HG02943 (cell line): ENCODE results near the gene ACIN1.

ENCODE experiments used
- ATAC-seq: cut with Tn5 transposase; IDR thresholded peaks from one replicate; pipeline ENCODE4 v1.9.1; 2021; ENCODE audit warnings: mild to moderate bottlenecking, low read depth, moderate library complexity; ENCODE audit not compliant: unreplicated experiment

Gene ACIN1

DNA sequence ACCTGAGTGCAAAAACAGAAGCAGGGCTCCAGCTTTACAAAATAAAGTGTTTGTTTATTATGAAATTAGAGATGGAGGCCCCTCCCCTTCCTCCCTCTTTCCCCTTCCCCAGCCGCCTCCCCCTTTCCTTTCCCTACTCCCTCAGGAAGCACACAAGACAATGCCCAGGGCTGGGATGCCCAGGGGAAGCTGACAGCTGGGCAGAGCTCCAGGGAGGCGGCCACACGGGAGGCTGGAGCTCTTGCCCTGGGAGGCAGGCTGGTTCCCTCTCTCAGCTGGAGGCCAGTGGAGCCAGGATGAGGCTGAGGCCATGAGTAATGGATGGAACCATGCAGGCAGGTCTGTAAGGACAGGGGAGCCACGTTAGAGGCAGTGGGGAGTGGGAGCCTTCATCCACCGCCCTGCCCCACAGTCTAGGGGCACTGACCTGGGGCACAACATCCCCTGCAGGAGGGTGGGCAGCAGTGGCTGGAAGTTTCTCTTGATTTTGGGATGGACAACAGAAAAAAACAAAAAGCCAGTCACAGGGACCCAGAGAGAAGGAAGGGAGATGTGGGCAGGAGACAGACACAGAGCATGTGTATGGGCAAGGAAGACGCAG lies 47.8 kb downstream of the ACIN1 start:
- no peak for ATAC-seq

GRCh38 chr14:23045419-23046357 lies 49.2 kb downstream of the ACIN1 start:
- no peak for ATAC-seq

GRCh38 chr14:23044840-23045239 lies 50.1 kb downstream of the ACIN1 start:
- ATAC-seq = no peak

DNA sequence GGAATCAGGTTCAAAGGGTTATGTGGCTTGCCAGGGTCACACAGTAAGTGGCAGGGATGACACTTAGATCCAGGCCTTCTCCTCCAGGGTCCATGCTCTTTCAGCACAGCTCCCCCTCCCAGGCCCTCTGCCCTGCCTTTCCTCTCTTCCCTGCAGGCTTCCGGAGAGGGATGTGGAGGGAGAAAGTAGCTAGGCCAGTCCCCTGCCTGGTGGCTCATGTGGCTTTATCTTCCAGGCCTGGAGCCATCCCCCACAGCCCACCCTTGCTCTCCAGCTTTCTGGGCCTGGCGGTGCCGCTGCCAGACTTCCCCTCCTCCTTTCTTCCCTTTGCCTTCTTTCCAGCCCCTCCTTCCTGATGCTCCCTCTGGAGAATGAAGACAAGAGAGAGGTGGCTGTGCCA lies 51.2 kb downstream of the ACIN1 start:
- no peak for ATAC-seq

GRCh38 chr14:23043145-23043544 lies 51.8 kb downstream of the ACIN1 start:
- no peak for ATAC-seq

- ATAC-seq = no peak
Measured at GRCh38 chr14:23042162-23042965, 52.6 kb downstream of the ACIN1 start, which contains the start of gene PSMB11. Gene PSMB11 (plus strand): TSS chr14:23042212. CDS start chr14:23042226, 14 bp downstream.

DNA sequence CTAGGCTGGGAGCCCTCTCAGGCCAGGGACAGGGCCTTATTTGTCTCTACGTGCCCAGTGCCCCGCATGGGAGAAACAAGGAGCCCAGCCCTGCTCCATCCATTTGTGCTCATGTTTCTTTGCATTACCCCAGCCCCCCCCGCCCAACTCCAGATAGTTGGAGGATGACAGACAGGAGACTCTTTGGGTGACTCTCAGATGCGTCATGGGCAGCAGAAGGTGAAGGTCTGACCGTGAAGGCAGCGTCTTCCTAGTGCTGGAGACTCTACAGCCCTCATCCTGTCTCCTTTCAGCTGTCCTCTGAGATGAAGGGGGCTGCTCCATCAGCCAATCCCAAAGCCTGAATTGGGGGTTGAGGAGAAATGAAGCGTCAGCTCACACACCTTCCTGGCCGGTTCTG lies 53.2 kb downstream of the ACIN1 start:
- no peak for ATAC-seq

DNA sequence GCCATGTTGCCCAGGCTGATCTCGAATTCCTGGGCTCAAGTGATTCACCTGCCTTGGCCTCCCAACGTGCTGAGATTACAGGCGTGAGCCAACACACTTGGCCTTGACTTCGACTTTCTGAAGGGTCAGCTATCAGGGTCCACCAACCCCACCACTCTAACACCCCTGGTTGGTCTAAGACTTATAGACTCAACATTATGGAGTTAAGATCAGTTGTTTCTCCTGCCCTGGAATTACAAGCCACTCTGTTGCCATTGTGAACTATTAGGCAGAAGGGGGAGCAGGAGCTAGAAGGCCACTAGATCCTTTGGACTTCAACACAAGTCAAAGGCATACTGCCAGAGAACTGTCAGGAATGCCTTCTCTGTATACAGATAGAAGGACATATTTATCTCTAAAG lies 54.8 kb downstream of the ACIN1 start:
- ATAC-seq = no peak

- no peak for ATAC-seq
Measured at GRCh38 chr14:23035303-23036144, 59.4 kb downstream of the ACIN1 start.

GRCh38 chr14:23034498-23035302 lies 60.2 kb downstream of the ACIN1 start, which contains the start of gene PSMB5:
Gene PSMB5 (minus strand): TSS chr14:23034900. CDS start chr14:23034881, 19 bp downstream.
- peak; percentile 93 for ATAC-seq

- no peak for ATAC-seq
Measured at GRCh38 chr14:23033801-23034497, 61.0 kb downstream of the ACIN1 start.

DNA sequence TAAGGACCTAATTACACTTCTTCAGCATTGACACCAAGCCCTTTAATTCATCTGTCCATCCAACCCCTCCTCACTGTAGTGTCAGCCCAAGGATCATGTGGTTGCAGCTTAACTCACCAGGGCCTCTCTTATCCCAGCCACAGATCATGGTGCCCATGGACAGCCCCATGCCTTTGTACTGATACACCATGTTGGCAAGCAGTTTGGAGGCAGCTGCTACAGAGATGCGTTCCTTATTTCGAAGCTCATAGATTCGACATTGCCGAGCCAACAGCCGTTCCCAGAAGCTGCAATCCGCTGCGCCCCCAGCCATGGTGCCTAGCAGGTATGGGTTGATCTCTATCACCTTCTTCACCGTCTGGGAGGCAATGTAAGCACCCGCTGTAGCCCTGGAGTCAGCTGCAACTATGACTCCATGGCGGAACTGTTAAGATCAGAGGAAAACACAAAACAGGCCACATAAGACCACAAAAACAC lies 61.6 kb downstream of the ACIN1 start:
- no peak for ATAC-seq

DNA sequence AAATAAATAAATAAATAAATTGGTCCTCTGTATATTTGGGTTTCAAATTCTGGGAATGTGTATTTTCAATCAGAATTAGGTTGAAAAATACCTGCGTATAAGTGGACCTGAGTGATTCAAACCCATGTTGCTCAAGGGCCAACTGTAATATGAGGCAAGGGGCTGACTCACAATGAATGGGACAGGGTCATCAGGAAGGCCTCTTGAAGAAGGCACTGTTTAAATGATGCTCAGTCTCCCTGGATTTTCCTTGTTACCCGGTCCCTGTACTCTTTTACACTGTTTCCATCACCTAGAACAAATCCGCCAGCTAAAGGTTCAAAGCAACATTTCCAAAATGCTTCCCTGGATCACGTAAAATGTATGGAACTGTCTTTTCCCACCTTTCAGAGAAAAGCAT lies 64.0 kb downstream of the ACIN1 start:
- no peak for ATAC-seq

- no peak for ATAC-seq
Measured at GRCh38 chr14:23028799-23029198, 66.1 kb downstream of the ACIN1 start.

GRCh38 chr14:23025151-23025814 lies 69.7 kb downstream of the ACIN1 start:
- no peak for ATAC-seq

DNA sequence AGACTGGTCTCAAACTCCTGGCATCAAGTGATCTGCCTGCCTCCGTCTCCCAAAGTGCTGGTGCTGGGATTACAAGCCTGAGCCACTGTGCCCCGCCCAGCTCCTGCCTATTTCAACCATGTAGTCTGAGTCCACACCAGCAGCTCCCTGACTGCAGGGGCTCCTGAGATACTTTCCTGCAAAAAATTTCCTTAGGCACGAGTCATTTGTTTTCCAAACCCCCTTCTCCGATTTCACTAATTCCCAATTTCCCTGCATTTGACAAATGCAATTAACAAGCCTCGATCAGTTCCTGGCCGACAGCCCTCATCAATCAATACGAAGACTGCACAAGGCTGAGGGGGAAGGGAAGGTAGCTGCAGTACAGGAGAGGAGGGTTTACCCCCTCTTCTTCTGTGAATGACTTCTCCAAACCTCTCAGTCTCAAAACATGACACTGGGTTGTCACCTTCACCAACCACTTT lies 70.3 kb downstream of the ACIN1 start:
- no peak for ATAC-seq

DNA sequence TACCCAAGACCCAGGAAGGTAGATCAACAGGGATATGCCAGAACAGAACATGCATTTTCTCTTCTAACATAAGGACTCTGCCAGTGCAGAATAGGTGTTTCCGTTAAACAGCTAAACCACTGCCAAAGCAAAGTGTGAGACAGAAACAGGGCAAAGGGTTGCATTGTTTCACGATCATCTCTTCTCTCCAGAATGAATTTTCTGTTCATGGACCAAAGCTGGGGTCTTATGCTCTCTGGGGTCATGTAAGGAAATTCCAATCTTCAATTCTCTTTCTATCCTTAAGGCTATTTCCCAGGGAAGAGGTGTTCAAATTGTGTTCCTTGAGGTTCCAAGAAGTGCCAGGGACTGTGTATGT lies 71.2 kb downstream of the ACIN1 start:
- ATAC-seq = no peak
